Gastroesophageal sphincter (tissue), 3 donors: ENCODE data around the gene IRF2.

Source experiments
- POLR2A ChIP-seq, 2 donors: fragments of 450-650 bp; IDR thresholded peaks; one replicate each; pipeline ENCODE4 v1.6.1; 2017; ENCODE audit warnings: antibody characterized with exemption in 2 of 2, mild to moderate bottlenecking in 2 of 2, moderate library complexity in 1 of 2
- POLR2AphosphoS5 ChIP-seq: sonication (generic); formaldehyde crosslinking; IDR thresholded peaks from one replicate; pipeline ENCODE4 v1.6.1; 2017; ENCODE audit warnings: antibody characterized with exemption
- TF ChIP-seq, protein P1 (sequence below), 4 experiments: fragments of 200-600 bp in 2 of 4; fragments of 450-650 bp in 2 of 4; sonication (generic) in 1 of 4; IDR thresholded peaks; one replicate each; pipeline ENCODE4 v1.5.1; 2017 to 2019; ENCODE audit warnings: antibody characterized with exemption in 4 of 4, mild to moderate bottlenecking in 2 of 4, moderate library complexity in 2 of 4

DNA sequence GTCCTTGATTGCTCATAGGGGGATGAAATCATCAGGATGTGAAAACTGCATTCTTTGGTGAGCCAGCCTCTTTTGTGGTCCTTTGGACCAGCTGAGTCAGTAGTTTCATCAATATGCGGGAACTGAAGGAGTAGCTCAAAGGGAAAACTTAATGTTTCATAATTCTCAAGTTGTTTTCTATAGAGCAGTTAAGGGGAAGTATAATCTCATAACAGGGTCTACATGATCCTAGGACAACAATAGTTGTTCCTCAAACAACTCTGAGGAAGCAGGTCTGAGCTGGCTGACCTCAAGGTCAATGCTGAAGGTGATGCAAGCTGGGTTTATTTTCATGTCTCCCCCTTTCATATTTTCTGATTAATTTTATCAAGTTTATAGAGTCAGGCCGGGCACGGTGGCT, 36.1 kb upstream of the IRF2 start:
- TF ChIP-seq POLR2A (IDR thresholded peaks at IDR 0.05) (no peak), POLR2AphosphoS5 (no peak)
- TF ChIP-seq, protein P1, sequence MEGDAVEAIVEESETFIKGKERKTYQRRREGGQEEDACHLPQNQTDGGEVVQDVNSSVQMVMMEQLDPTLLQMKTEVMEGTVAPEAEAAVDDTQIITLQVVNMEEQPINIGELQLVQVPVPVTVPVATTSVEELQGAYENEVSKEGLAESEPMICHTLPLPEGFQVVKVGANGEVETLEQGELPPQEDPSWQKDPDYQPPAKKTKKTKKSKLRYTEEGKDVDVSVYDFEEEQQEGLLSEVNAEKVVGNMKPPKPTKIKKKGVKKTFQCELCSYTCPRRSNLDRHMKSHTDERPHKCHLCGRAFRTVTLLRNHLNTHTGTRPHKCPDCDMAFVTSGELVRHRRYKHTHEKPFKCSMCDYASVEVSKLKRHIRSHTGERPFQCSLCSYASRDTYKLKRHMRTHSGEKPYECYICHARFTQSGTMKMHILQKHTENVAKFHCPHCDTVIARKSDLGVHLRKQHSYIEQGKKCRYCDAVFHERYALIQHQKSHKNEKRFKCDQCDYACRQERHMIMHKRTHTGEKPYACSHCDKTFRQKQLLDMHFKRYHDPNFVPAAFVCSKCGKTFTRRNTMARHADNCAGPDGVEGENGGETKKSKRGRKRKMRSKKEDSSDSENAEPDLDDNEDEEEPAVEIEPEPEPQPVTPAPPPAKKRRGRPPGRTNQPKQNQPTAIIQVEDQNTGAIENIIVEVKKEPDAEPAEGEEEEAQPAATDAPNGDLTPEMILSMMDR (IDR thresholded peaks at IDR 0.05), result no peak
